ENCODE results near the gene P2RX4. TPM values are rescaled to one million over a fixed set of nuclear protein-coding genes. Genes with fewer than 3 reads are reported as not detected.
"Not testable (repeated sequence)": the region's sequence is repeated elsewhere in the genome, so short reads cannot be mapped to it uniquely, and the experiment has no call there.

The P2RX4 gene
- 29.6 and 34.2 TPM in 2 replicates for total RNA-seq (2014; rRNA removed; shearing (Covaris generic))

- peak; percentile 73 for DNase-seq (ENCODE audit: low read depth)
These were observed at the start of gene P2RX4 for GRCh38 chr12:121209624-121210572. P2RX4 (plus strand) TSS chr12:121210129; CDS start chr12:121210165, 36 bp downstream.

GRCh38 chr12:121162384-121162783 is 47.5 kb upstream of the P2RX4 start:
- DNase-seq (ENCODE audit: low read depth), result no peak

- no peak for DNase-seq (ENCODE audit: low read depth)
These were observed 46.9 kb upstream of the P2RX4 start for GRCh38 chr12:121162985-121163384.

DNA sequence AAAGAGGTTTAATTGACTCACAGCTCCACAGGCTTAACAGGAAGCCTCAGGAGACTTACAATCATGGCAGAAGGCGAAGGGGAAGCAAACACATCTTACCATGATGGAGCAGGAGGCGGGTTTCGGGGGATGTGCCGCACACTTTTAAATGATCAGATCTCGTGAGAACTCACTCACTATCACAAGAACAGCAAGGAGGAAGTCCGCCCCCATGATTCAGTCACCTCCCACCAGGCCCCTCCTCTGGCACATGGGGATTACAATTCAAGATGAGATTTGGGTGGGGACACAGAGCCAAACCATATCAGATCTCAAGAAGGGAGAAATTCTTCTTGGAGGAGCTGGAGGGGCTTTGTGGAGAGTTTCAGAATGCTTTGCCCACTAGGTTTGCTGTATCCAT is 45.1 kb upstream of the P2RX4 start:
- not testable (repeated sequence) for DNase-seq (ENCODE audit: low read depth)

DNA sequence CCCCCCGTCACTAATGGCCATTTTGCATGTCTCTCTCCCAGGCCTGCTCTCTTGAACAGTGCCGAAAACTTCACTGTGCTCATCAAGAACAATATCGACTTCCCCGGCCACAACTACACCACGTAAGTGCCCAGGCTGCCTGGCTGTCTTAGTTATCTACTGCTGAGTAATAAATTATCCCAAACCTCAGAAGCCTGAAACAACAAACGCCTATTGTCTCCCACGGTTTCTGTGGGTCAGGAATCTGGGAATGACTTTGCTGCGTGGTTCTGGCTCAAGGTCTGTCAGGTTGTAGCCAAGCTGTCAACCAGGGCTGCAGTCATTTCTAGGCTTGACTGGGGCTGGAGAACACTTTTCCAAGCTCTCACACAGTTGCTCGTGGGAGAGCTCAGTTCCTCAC is 44.6 kb upstream of the P2RX4 start:
- DNase-seq (ENCODE audit: low read depth), result peak; percentile 73

- DNase-seq (ENCODE audit: low read depth), result no peak
These were observed 43.6 kb upstream of the P2RX4 start for GRCh38 chr12:121166356-121166755.

DNA sequence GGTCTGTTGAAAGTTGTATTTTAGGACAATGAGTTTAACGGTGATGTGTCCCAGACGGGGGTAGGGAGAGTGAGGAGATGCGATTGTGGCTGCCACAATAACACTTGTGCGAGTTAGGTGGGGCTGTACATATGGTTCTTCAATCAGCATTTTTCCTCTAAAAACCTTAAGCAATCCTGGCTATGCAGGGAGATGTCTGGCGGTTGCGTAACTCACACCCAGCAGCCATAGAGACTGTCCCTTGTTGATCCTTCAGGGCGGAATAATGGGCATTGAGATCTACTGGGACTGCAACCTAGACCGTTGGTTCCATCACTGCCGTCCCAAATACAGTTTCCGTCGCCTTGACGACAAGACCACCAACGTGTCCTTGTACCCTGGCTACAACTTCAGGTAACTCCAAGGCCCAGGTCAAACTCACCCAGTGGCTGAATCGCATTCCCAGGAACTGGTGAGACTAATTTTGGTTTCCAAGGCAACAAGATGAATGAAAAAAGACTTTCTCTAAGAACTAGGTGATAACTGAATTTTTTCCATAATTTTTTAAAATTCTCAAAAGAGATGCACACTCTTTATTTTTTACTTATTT is 42.6 kb upstream of the P2RX4 start:
- DNase-seq (ENCODE audit: low read depth), result peak; percentile 19

GRCh38 chr12:121167951-121168350 is 42.0 kb upstream of the P2RX4 start:
- DNase-seq (ENCODE audit: low read depth), result no peak

GRCh38 chr12:121170151-121170550 is 39.8 kb upstream of the P2RX4 start:
- DNase-seq (ENCODE audit: low read depth), result no peak

GRCh38 chr12:121170611-121171260 is 39.2 kb upstream of the P2RX4 start:
- peak; percentile 82 for DNase-seq (ENCODE audit: low read depth)

- no peak for DNase-seq (ENCODE audit: low read depth)
These were observed 37.8 kb upstream of the P2RX4 start for GRCh38 chr12:121172145-121172544.

- no peak for DNase-seq (ENCODE audit: low read depth)
These were observed 34.4 kb upstream of the P2RX4 start for GRCh38 chr12:121175383-121176119.

DNA sequence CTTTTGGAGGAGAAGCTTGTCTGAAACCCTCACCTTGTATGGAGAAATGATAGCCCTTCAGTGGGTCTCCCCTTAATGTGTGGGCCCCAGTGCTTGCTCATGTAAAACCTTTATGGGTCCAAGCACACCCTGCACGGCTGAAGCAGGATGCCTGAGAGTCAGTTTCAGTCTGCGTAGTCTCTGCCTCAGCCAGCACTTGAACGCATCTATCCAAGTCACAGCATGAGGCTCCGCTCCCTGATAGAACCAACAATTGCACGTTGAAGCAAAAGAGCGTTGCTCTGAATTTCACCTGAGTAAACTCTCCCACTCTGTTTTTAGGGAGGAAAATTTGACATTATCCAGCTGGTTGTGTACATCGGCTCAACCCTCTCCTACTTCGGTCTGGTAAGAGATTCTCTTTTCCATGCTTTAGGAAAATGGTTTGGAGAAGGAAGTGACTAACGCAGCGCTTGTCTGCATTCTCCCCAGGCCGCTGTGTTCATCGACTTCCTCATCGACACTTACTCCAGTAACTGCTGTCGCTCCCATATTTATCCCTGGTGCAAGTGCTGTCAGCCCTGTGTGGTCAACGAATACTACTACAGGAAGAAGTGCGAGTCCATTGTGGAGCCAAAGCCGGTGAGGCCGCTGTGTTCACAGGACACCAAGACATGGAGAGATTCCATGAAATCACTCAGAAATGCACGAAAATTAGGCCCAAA is 33.0 kb upstream of the P2RX4 start:
- DNase-seq (ENCODE audit: low read depth), result no peak

DNA sequence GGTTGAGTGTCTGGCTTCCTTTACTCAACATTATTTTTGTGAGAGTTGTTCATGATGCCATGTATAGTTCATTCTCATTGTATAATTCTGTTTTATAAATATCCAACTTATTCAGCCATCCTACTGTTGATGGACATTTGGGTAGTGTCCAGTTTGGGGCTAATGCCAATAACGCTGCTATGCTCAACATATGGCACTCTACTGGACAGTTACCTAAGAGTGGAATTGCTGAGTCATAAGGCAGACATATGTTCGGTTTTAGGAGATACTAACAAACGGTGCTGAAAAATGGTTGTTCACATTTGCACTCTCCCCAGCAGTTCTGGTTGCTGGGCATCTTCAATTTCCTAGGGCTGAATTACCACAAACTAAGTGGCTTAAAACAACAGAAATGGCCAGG is 28.7 kb upstream of the P2RX4 start:
- DNase-seq (ENCODE audit: low read depth), result no peak

DNA sequence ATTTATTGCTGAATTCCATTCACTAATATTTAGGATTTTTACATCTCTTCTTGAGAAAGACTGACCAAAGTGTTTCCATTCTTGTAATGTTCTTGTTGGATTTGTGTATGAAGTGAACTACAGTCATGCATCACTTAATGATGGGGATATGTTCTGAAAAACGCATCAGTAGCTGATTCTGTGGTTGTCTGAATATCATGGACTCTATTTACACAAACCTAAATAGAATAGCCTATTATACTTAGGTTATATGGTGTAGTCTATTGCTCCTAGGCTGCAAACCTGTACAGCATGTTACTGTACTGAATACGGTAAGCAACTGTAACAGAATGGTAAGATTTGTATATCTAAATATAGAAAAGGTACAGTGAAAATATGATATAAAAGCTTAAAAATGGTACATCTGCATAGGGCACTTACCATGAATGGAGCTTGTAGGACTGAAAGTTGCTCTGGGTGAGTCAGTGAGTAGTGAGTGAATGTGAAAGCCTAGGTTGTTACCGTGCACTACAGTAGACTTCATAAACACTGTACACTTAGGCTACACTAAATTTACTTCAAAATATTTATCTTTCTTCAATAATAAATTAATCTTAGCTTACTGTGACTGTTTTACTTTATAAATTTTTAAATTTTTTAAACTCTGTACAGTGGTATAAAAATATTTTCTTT is 27.6 kb upstream of the P2RX4 start:
- no peak for DNase-seq (ENCODE audit: low read depth)

DNA sequence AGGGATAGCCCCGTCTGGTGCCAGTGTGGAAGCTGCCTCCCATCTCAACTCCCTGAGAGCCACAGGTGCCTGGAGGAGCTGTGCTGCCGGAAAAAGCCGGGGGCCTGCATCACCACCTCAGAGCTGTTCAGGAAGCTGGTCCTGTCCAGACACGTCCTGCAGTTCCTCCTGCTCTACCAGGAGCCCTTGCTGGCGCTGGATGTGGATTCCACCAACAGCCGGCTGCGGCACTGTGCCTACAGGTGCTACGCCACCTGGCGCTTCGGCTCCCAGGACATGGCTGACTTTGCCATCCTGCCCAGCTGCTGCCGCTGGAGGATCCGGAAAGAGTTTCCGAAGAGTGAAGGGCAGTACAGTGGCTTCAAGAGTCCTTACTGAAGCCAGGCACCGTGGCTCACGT is 25.5 kb upstream of the P2RX4 start:
- DNase-seq (ENCODE audit: low read depth), result no peak

DNA sequence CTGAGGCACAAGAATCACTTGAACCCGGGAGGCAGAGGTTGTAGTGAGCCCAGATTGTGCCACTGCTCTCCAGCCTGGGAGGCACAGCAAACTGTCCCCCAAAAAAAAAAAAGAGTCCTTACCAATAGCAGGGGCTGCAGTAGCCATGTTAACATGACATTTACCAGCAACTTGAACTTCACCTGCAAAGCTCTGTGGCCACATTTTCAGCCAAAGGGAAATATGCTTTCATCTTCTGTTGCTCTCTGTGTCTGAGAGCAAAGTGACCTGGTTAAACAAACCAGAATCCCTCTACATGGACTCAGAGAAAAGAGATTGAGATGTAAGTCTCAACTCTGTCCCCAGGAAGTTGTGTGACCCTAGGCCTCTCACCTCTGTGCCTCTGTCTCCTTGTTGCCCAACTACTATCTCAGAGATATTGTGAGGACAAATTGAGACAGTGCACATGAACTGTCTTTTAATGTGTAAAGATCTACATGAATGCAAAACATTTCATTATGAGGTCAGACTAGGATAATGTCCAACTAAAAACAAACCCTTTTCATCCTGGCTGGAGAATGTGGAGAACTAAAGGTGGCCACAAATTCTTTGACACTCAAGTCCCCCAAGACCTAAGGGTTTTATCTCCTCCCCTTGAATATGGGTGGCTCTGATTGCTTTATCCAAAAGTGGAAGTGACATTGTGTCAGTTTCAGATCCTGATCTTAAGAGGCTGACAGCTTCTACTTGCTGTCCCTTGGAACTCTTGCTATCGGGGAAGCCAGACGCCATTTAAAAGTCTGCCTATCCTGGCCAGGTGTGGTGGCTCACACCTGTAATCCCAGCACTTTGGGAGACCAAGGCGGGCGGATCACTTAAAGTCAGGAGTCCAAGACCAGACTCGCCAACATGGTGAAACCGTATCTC is 24.7 kb upstream of the P2RX4 start:
- no peak for DNase-seq (ENCODE audit: low read depth)

DNA sequence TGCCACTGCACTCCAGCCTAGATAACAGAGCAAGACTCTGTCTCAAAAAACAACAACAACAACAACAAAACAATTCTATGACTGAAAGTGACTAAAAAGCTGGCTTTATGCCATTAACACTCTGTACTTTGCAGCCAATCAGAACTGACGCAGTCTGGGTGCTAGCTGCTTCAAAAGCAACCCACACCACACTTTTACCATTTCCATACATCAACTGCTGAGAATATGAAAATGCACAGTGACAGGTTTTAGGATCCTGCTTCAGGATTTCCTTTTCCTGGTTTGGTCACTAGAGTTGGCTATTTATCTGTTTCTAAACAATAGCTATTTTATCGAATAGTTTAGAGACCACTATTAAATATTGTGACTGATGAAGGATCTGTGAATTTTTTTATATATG is 23.1 kb upstream of the P2RX4 start:
- DNase-seq (ENCODE audit: low read depth), result no peak

GRCh38 chr12:121187501-121187900 is 22.4 kb upstream of the P2RX4 start:
- no peak for DNase-seq (ENCODE audit: low read depth)

DNA sequence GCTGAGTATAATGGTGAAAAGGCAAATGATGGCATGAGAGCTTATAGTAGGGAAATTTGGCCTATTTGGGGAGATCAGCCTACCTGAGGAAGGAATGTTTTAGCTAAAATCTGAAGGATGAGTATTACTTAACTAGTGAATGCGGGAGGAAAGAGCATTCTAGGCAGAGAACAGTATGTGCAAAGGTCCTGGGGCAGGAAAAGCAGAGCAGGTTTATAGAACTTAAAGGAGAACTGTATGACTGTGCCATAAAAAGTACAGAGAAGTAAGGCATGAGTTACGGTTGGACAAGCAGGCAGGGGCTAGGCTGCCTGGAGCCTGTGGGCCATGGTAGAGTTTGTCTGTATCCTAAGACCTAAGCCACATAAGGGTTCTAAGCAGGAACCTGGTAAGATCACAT is 21.7 kb upstream of the P2RX4 start:
- DNase-seq (ENCODE audit: low read depth), result no peak
